HG02610 (cell line): ENCODE results near the gene ERCC6.

ENCODE experiments used
- ATAC-seq: cut with Tn5 transposase; IDR thresholded peaks from one replicate; pipeline ENCODE4 v1.9.1; 2021; ENCODE audit warnings: mild to moderate bottlenecking, moderate library complexity; ENCODE audit not compliant: unreplicated experiment

Gene ERCC6

DNA sequence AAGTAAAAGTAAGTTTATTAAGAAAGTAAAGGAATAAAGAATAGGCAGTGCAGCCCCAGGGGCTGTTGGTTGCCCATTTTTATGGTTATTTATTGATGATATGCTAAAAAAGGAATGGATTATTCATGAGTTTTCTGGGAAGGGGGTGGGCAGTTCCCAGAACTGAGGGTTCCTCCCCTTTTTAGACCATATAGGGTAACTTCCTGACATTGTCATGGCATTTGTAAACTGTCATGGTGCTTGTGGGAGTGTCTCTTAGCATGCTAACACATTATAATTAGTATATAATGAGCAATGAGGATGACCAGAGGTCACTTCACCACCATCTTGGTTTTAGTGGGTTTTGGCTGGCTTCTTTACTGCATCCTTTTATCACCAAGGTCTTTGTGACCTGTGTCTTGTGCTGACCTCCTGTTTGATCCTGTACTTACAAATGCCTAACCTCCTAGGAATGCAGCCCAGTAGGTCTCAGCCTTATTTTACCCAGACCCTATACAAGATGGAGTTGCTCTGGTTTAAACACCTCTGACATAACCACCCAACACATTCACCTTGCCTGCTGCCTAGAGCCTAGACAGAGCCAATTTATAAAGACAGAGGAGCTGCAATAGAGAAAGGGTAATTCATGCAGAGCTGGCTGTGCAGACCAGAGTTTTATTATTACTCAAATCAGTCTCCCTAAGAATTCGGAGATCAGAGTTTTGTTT lies 10.9 kb upstream of the ERCC6 start:
- ATAC-seq = no peak

GRCh38 chr10:49543604-49544003 lies 4.7 kb upstream of the ERCC6 start:
- no peak for ATAC-seq

- ATAC-seq = no peak
These were observed 3.4 kb upstream of the ERCC6 start for GRCh38 chr10:49542353-49542752.

- no peak for ATAC-seq
These were observed 2.8 kb upstream of the ERCC6 start for GRCh38 chr10:49541762-49542161.

DNA sequence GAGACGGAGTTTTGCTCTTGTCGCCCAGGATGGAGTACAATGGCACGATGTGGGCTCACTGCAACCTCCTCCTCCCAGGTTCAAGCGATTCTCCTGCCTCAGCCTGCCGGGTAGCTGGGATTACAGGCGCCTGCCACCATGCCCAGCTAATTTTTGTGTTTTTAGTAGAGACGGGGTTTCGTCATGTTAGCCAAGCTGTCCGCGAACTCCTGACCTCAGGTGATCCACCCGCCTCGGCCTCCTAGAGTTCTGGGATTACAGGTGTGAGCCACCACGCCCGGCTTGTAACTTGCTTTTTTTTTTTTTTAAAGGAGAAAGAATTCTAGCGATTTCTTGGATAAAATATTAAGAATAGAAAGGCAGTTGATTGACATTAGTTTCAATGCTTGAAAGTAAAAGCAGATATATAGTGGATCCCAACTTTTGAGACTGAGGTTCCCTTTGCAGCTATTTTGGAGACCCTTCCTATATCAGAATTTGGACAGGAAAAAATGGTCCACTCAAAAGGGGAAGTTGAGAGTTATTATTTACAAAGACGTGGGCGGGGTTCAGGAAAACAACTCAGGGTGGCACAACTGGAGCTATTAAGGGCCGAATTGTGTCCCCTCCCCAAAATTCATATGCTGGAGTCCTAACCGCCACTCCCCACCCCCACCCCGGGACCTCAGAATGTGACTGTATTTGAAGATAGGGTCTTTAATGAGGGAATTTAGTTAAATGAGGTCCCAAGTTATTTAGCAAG lies 1.3 kb upstream of the ERCC6 start:
- no peak for ATAC-seq

- ATAC-seq = peak; percentile 9
These were observed 482 bp upstream of the ERCC6 start for GRCh38 chr10:49539320-49539885.

DNA sequence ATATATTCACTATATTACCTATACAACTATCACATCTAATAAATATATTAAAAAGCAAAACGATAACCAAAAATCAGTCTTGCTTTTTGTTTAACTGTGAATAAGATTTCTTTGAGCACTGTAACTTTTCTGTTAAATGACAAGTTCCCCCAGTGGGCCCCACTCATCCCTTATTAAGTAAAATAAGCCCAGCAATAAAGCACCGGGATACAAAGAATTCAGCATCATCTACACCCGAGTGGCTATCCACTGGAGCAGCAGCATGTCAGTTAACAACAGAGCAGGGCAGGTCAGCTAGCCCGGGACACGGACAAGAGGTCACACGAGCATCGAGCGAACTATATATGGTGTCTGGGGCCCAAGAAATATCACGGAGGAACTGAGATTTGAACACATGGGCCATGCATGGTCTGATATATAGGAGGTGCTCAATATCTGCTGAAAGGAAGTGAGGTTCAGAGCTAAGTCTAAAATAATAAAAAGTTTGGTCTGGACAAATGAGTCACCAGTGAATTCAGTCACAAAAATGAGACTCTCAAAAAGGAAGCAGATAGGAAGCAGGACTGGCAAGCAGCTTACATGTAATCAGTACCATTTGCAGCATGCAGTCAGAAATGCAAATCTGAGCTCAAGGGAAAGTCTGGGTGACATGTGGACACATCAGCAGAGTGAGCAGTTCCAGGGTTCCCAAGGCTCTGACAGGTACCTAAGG lies 4.1 kb downstream of the ERCC6 start:
- peak; percentile 65 for ATAC-seq

DNA sequence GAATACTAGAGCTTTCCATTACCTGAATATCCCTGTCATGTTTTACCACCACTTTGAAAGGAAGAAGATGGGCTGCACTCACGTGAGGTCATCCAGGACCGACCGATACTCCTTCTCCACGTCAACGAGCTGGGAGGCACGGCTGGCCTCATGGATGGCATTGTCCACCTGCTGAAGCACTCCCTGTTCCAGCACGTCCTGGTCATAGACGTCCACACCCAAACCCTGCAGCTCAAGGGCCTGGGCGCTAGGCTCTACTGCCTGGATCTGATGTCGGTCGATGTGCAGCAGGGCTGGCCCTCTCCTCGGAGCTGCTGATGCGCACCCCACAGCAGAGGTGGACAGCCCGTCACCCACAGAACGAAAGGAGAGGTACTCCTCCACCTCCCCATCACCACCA lies 6.5 kb downstream of the ERCC6 start:
- ATAC-seq = no peak

GRCh38 chr10:49528977-49529506 lies 9.9 kb downstream of the ERCC6 start:
- no peak for ATAC-seq

GRCh38 chr10:49527850-49528249 lies 11.1 kb downstream of the ERCC6 start:
- ATAC-seq = no peak

- ATAC-seq = no peak
These were observed 11.9 kb downstream of the ERCC6 start for GRCh38 chr10:49527061-49527460.

DNA sequence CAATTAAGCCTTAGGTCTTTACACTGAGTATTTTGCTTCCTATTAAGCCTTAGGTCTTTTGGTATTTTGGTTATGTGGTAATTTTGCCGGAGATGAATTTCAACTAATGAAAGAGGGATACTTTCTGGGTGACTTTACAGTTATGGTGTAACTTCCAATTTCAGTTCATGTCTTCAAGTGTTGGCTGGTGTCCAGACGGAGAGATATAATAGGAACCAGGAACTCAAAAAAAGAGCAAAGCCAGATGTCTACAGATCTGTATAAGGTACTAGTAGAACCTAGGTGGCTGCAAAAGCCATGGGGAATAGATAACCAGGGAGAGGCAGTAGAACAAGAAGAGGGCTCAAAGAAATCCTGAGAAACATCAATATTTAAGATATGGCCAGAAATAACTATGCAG lies 12.3 kb downstream of the ERCC6 start:
- ATAC-seq = no peak

- no peak for ATAC-seq
These were observed 14.4 kb downstream of the ERCC6 start for GRCh38 chr10:49524496-49524895.

- ATAC-seq = no peak
These were observed 15.6 kb downstream of the ERCC6 start for GRCh38 chr10:49523301-49523700.

DNA sequence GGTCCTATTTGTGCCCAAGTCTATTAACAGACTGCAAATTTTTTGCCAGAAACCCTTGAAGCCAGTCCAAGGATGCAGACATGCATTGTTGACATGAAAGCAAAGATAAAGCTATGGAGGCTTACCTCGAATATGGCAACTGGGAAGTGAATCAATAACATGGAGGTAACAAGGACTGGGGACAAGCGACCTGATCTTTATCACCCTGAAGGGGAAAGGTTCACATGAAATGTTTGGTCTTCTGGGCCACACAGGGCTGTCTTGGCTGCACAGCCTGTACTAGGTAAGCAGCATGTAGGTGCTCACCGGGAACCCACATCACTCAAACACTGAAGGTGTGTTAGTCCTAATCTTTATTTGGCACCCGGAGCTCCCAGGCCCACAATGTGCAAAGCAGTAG lies 17.9 kb downstream of the ERCC6 start:
- no peak for ATAC-seq

DNA sequence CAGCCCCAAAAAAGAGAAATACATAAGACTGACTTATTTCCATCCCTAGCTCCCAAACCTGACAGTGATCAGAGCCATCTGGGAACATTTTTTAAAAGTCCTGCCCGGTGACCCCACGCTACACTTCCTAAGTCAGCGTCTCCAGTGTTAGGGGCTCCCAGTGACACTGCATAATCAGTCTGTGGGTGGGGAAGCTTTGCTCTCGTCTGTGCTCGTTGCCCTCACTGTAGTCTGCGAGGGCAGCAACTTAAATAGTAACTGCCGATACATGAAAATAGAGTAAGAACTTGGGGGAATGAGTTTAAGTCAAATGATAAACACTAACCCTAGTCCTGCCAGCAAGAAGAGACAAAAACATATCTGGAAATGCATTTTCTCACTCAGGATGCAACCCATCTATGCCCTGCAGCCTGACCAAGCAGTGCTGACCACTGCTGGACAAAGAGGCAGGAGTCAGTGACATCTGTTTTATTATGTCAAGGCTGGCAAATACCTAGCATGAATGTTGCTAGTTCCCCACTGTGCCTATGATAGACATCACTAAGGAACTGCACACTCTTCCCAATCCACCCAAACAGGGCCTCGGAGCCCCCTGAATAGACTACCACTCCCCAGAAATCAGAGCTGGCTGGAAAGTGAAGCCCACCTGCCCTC lies 18.7 kb downstream of the ERCC6 start:
- no peak for ATAC-seq

GRCh38 chr10:49519717-49520116 lies 19.2 kb downstream of the ERCC6 start:
- no peak for ATAC-seq

DNA sequence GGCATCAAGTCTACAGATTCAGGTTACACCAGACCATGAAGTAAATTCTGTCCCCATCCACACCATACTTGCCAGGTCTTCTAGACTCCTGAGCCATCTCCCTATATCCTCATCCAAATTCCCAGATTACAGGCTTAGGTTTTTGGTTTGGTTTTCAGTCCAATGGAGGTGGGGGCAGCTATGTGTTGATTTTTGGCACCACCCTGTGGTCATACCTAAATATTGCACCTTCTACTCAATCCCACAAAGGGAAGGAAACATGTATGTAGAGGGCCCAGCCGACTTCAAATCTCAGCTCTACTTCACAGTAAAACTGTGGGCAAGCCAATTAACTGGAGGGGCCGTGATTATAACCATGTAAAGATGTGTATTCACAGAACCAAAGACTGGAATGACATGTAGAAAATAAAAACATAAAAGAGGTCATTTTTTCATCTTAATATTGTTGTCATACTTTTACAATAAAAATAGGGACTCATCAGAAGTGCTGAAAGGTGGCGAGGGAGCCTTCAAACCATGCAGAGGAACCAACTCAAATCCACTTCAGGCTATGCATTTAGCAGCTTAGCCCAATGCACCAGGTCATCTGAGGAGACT lies 19.8 kb downstream of the ERCC6 start:
- ATAC-seq = peak; percentile 36

- no peak for ATAC-seq
These were observed 20.4 kb downstream of the ERCC6 start for GRCh38 chr10:49518566-49518965.

- no peak for ATAC-seq
These were observed 22.5 kb downstream of the ERCC6 start for GRCh38 chr10:49516216-49516970.
